GM13976 (cell line): ENCODE results near the gene ACAD8.

Experiments used
- DNase-seq: peaks from one replicate; pipeline ENCODE4 v3.0.0; 2012; ENCODE audit warnings: low spot score
- in situ Hi-C: fragments of 300-500 bp; cut with MboI; formaldehyde crosslinking; loops from one replicate; pipeline ENCODE4 v1.12.0; 2022; ENCODE audit warnings: low sequenced_read_pairs, mixed read lengths, inconsistent platforms; ENCODE audit not compliant: unreplicated experiment
- TF ChIP-seq, protein P1 (sequence below): IDR thresholded peaks from 2 replicates; pipeline ENCODE4 v1.5.1; 2012; ENCODE audit warnings: borderline replicate concordance, mild to moderate bottlenecking; ENCODE audit not compliant: insufficient read depth; ENCODE audit errors: extremely low read depth, missing control alignments, control extremely low read depth

ACAD8 gene

DNA sequence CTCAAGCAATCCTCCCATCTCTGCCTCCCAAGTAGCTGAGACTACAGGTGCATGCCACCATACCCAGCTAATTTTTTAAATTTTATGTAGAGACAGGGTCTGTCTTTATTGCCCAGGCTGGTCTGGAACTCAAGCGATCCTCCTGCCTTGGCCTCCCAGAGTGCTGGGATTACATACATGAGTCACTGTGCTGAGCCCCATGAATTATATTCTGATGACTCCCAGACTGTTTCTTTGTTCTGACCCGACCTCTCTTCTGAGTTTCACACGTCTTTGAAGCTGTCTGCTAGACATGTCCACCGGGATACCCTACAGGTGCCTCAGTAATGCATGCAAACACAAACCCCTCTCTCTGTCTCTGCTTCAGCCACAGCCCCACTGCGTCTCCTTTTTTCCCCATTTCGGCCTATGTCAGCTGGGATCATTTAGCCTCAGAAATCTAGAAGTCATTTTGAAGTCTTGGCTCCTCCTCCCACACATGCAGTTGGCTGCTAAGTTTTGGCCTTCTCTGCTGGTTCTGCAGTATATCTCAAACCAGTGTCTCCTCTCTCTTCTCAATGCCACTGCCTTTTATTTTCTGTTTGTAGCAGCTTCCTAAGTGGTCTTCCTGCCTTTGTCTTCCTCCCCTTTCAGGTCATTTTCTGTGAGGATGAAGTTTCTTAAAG lies 24.1 kb upstream of the ACAD8 start:
- TF ChIP-seq, protein P1, sequence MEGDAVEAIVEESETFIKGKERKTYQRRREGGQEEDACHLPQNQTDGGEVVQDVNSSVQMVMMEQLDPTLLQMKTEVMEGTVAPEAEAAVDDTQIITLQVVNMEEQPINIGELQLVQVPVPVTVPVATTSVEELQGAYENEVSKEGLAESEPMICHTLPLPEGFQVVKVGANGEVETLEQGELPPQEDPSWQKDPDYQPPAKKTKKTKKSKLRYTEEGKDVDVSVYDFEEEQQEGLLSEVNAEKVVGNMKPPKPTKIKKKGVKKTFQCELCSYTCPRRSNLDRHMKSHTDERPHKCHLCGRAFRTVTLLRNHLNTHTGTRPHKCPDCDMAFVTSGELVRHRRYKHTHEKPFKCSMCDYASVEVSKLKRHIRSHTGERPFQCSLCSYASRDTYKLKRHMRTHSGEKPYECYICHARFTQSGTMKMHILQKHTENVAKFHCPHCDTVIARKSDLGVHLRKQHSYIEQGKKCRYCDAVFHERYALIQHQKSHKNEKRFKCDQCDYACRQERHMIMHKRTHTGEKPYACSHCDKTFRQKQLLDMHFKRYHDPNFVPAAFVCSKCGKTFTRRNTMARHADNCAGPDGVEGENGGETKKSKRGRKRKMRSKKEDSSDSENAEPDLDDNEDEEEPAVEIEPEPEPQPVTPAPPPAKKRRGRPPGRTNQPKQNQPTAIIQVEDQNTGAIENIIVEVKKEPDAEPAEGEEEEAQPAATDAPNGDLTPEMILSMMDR = no peak
- in situ Hi-C loops = no loop called here
- DNase-seq = no peak

DNA sequence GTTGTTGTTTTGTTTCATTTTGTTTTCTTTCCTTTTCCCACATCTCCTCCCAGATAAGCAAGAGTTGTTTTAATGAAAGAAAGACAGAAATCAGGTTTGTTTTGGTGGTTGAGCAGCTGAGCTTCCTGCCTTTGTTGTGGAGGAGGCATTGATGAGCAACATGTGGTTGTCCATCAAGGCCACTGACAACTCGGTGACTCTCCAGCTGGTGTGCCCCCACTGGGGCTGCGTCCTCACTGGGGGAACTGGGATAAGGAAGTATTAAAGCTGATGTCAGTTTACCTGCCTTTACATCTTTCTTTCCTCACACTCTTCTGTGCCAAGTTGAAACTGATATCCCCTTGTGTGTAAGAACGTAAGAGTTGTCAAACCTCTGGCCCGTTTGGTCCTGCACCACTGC lies 23.0 kb upstream of the ACAD8 start:
- TF ChIP-seq, protein P1 = no peak
- no peak for DNase-seq
- in situ Hi-C loops = no loop called here

DNA sequence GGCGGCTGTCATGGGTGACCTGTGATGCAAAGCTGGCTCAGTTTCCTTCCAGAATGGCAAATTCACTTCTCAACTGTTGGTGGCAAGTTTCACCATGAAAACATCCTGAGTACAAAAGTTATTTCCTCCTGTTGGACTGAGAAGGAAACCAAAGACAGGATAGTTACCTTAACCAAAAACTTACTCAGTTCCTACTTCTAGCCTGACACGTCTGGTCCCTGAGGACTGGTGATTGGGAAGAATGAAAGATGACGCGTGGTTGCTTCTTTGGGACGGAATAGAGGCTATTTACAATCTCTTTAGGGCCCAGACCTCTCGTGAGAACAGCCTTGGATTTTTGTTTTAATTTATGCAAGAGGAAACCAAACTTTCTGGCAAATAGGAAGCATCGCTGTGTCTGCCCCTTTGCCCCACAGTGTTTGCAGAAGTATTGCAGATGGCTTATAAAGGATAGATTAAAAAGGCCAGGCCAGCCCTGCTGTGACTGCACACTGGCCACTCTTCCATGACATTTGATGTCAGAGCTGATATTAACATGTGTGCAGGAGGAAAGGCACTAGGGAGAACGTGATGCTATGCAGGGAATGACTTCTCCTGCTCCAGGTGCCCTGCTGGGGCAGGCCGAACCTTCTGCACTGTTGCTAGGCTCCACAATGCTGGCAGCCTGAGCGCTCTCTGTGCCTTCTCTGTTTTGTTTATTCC lies 21.3 kb upstream of the ACAD8 start:
- TF ChIP-seq, protein P1 = no peak
- no peak for DNase-seq
- in situ Hi-C loops = no loop called here

DNA sequence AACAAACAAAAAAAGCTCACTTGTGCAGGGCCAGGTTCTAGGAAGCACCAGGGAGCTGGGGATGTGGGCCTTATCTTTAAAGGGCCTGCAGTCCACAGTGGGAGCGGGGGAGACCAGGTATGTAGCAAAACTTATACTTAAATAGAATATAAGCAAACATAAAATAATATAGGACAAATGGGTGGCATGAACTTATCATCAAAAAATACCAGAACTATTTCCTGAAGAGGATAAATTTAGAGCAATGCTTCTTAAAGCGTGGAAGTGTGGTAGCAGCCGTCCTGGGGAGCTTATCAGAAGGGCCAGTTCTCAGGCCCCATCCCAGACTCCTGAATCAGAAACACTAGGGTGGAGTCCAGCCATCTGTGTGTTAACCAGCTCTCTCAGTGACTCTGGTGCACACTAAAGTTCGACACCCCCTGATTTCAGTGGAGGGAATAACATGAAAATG lies 19.6 kb upstream of the ACAD8 start:
- TF ChIP-seq, protein P1 = no peak
- DNase-seq = no peak
- in situ Hi-C loops = no loop called here

DNA sequence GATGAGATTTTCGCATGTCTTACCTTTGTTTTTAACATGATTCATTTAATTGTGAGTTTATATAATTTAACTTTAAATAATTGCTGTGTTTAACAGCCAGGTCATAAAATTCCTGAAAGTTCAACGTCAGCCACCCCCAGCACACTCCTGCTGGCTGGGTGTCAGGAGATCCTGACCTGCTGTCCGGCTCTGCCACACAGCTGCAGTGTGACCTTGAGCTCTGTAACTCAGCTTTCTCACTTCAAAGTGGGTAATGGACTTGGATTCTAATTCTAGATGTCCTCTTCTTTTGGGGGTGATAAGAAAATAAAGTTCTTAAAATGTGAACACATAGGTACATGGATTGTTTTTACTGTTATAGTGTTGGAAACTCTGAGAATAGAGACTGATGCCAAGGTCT lies 18.0 kb upstream of the ACAD8 start:
- no peak for DNase-seq
- in situ Hi-C loops = no loop called here
- TF ChIP-seq, protein P1 = no peak

DNA sequence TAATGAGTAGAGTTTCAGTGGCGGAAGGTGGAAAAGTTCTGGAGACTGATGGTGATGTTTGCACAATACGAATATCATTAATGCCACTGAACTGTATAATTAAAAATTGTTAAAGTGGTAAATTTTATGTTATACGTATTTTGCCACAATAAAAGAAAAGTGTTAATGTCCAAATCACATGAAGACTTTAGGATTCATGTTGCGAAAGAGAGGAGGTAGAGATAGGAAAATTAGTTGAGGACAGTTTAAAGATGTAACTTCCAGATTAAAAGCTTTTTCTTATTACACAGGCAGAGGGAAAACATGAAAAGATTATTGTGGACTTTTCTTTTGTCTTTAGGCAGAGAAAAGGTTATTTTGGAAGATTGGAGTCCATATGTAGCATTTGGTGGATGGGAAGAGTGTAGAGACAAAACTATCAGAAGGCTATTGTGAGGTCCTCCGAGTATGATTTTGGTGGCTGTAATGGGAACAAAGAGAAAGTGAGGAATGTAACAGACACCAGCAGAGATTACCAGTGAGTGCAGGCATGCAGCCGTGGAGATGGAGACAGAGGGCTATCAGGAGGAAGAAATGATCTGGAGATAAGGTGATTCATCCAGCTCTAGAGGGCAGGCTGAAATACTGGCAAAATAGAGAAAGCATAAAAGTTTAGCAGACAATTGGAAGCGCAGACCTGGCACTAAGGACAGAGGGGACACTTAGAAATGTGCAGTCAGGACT lies 16.4 kb upstream of the ACAD8 start:
- DNase-seq = no peak
- in situ Hi-C loops = no loop called here
- TF ChIP-seq, protein P1 = no peak
